Measurements from ENCODE around the gene RFFL. TPM values are rescaled to one million over a fixed set of nuclear protein-coding genes. Genes with fewer than 3 reads are reported as not detected.
"Not testable (repeated sequence)": the region's sequence is repeated elsewhere in the genome, so short reads cannot be mapped to it uniquely, and the experiment has no call there.

The RFFL gene
- total RNA-seq, 4 donors from 2014 or later = 16.7 to 43.8 (median 30.8) TPM

DNA sequence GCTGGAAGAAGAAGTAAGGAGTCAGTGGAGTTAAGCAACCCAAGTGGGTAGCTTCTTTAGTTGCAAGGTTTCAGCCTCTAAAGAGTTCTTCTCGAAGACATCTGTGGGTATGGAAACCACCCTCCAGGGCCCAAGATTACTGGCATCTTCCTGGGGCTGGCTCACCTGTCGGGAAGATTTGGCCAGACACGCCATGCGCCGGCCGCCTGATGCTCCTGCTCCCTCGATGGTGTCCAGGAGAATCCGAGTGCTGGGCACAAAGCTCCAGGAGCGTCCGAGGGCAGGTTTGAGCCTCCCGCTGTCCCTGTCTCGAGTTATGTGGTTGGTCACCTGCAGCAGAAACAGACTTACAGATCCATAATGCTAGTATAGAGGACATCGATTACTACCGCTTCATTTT, 37.5 kb upstream of the RFFL start:
- Histone ChIP-seq H3K27me3 (no peaks in the 10 kb centered on the region), H3K4me1 (no peaks in the 10 kb centered on the region), H3K4me3 (no peak overlapping the region), H3K36me3 (peaks cover 0 to 84% of the 10 kb centered on the region in 2 donors), H3K27ac (no peak overlapping the region), H3K9me3 (peaks cover 0 to under 1% (median 0%) of the 10 kb centered on the region in 3 donors)
- ATAC-seq = no peak
- TF ChIP-seq, protein P1, sequence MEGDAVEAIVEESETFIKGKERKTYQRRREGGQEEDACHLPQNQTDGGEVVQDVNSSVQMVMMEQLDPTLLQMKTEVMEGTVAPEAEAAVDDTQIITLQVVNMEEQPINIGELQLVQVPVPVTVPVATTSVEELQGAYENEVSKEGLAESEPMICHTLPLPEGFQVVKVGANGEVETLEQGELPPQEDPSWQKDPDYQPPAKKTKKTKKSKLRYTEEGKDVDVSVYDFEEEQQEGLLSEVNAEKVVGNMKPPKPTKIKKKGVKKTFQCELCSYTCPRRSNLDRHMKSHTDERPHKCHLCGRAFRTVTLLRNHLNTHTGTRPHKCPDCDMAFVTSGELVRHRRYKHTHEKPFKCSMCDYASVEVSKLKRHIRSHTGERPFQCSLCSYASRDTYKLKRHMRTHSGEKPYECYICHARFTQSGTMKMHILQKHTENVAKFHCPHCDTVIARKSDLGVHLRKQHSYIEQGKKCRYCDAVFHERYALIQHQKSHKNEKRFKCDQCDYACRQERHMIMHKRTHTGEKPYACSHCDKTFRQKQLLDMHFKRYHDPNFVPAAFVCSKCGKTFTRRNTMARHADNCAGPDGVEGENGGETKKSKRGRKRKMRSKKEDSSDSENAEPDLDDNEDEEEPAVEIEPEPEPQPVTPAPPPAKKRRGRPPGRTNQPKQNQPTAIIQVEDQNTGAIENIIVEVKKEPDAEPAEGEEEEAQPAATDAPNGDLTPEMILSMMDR (IDR thresholded peaks at IDR 0.05) = no peak
- TF ChIP-seq POLR2A (IDR thresholded peaks at IDR 0.05) (no peak), EP300 (IDR thresholded peaks at IDR 0.05) (no peak), POLR2AphosphoS5 (IDR thresholded peaks at IDR 0.05) (no peak)
- WGBS, 2 donors (ENCODE audit: low coverage in 1 of 2) = 83 to 90% methylated on average over 1 to 2 of the region's 14 CpGs

DNA sequence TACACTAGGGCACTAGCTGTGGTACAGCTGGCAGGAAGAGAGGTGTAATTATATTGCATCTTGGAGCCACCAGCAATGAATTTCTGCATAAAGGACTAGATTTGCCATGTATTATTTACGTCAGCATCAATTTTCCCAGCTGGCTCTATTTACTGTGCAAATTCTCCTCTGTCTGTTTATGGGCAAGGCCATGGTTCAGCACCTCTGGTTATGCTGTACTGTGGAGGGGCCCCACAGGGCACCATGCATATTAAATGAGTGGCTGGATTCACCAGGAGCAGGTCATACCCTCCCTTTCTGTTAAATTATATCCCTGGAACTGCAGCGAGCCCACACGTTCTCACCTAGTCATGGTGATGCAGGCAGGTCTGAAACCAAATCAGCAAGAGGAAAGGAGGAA, 36.4 kb upstream of the RFFL start:
- no peak for ATAC-seq
- TF ChIP-seq POLR2A (IDR thresholded peaks at IDR 0.05) (no peak), EP300 (IDR thresholded peaks at IDR 0.05) (no peak), POLR2AphosphoS5 (IDR thresholded peaks at IDR 0.05) (no peak)
- TF ChIP-seq, protein P1 (IDR thresholded peaks at IDR 0.05) = no peak
- H3K36me3 ChIP-seq = peaks cover 0 to 73% of the 10 kb centered on the region in 2 donors

DNA sequence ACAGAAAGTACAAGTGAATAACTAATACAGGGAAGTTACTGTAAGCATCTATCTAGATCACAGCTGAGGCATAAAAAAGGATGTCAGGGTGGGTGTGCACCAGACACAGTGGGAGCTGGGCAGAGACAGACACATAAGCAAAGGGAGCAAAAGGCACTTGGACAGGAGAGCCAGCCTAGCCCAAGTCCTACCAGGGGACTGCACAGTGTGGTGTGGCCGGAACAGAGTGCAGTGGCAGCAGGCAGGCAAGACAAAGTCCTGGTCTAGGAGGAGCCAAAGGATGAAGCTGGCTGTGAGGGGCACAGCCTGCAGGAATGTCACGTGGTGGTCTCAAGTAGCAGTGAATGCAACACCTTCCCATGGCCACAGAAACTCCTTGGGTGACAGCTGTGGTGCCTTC, 34.3 kb upstream of the RFFL start:
- WGBS, 2 donors (ENCODE audit: low coverage in 1 of 2) = 56 to 80% methylated on average over 1 to 2 of the region's 2 CpGs
- peaks cover 0 to 53% of the 10 kb centered on the region in 2 donors for H3K36me3 ChIP-seq
- no peaks in the 10 kb centered on the region for H3K27me3 ChIP-seq
- H3K27ac ChIP-seq = no peak overlapping the region
- TF ChIP-seq, protein P1 (IDR thresholded peaks at IDR 0.05) = no peak
- TF ChIP-seq POLR2A (IDR thresholded peaks at IDR 0.05) (no peak), POLR2AphosphoS5 (IDR thresholded peaks at IDR 0.05) (no peak), EP300 (IDR thresholded peaks at IDR 0.05) (no peak)
- no peaks in the 10 kb centered on the region for H3K9me3 ChIP-seq
- no peaks in the 10 kb centered on the region for H3K4me1 ChIP-seq
- H3K4me3 ChIP-seq = no peak overlapping the region
- ATAC-seq = no peak

More for the DNA sequence above, 36.4 kb upstream of the RFFL start:
- H3K27me3 ChIP-seq = no peaks in the 10 kb centered on the region
- no peak overlapping the region for H3K27ac ChIP-seq
- no peaks in the 10 kb centered on the region for H3K4me1 ChIP-seq
- no peaks in the 10 kb centered on the region for H3K9me3 ChIP-seq
- WGBS, 2 donors (ENCODE audit: low coverage in 1 of 2) = 69 to 75% methylated on average over 1 to 2 of the region's 3 CpGs
- no peak overlapping the region for H3K4me3 ChIP-seq

DNA sequence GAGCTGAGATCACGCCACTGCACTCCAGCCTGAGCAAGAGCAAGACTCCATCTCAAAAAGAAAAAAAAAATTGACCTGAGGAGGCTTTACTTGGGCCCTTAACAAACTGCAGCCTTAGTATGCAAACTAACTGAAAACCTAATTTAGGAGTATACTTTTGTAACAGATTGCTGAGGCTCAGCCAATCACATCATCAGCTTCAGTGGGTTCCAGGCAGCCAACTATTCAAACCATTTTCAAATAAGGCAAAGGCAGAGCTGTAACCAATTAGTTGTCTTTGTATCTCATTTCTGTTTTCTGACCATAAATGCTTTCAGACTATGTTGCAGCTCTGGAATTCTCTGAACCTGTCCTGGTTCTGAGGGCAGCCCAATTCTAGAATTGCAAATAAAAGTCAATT, 32.2 kb upstream of the RFFL start:
- no peaks in the 10 kb centered on the region for H3K27me3 ChIP-seq
- ATAC-seq = no peak
- no peak overlapping the region for H3K27ac ChIP-seq
- WGBS, 2 donors (ENCODE audit: low coverage in 1 of 2) = 100% methylated on average over 1 of the region's 1 CpG; no CpG with 5 or more reads in 1 of the 2 donors
- no peak overlapping the region for H3K4me3 ChIP-seq
- no peaks in the 10 kb centered on the region for H3K9me3 ChIP-seq
- H3K36me3 ChIP-seq = peaks cover 0 to 32% of the 10 kb centered on the region in 2 donors
- H3K4me1 ChIP-seq = no peaks in the 10 kb centered on the region
- no peak for TF ChIP-seq POLR2A (IDR thresholded peaks at IDR 0.05)
- TF ChIP-seq EP300 (IDR thresholded peaks at IDR 0.05) = no peak
- TF ChIP-seq POLR2AphosphoS5 (IDR thresholded peaks at IDR 0.05) = no peak
- TF ChIP-seq, protein P1 (IDR thresholded peaks at IDR 0.05) = no peak

DNA sequence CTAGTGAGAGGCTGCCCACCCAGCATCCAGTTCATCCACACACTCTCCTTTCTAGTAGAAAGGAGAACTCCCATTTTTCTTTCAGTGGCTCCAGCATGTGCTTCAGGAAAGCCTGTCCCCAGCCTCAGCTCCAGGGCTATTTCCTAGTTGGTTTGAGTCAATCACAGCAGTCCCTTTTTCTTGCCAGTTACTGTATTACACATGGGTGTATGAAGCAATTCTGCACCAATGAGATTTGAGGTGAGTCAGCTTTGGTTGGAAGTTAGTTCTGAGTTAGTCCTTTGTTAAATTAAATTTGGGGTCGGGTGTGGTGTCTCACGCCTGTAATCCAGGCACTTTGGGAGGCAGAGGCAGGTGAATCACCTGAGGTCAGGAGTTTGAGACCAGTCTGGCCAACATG, 31.4 kb upstream of the RFFL start:
- WGBS, 2 donors (ENCODE audit: low coverage in 1 of 2) = no CpG with 5 or more reads among the region's 2 CpGs

DNA sequence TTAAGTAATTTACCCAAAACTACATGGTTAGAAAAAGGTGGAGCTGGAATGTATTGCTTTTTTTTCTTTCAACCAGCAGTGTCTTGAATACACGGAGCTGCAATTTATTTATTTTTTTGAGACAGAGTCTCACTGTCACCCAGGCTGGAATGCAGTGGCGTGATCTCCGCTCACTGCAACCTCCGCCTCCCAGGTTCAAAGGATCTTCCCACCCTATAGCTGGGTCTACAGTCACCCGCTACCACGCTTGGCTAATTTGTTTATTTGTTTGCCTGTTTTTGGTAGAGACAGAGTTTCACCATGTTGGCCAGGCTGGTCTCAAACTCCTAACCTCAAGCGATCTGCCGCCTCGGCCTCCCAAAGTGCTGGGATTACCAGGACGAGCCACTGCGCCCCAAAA, 27.2 kb upstream of the RFFL start:
- not testable (repeated sequence) for H3K36me3 ChIP-seq, H3K9me3 ChIP-seq, H3K27me3 ChIP-seq, H3K27ac ChIP-seq, ATAC-seq, H3K4me3 ChIP-seq
- H3K4me1 ChIP-seq = peaks cover 0 to 25% (median 5%) of the 10 kb centered on the region in 3 donors
- WGBS, 2 donors (ENCODE audit: low coverage in 1 of 2) = 74 to 93% methylated on average over 6 to 11 of the region's 11 CpGs

More for the DNA sequence above, 31.4 kb upstream of the RFFL start:
- Histone ChIP-seq H3K27ac (no peak overlapping the region), H3K4me1 (peaks cover 0 to under 1% (median 0%) of the 10 kb centered on the region in 3 donors), H3K4me3 (no peak overlapping the region), H3K9me3 (no peaks in the 10 kb centered on the region), H3K36me3 (peaks cover 0 to 24% of the 10 kb centered on the region in 2 donors), H3K27me3 (no peaks in the 10 kb centered on the region)
- TF ChIP-seq EP300 (IDR thresholded peaks at IDR 0.05) = no peak
- TF ChIP-seq POLR2AphosphoS5 (IDR thresholded peaks at IDR 0.05) = no peak
- TF ChIP-seq, protein P1 (IDR thresholded peaks at IDR 0.05) = no peak
- TF ChIP-seq POLR2A (IDR thresholded peaks at IDR 0.05) = no peak
- ATAC-seq = peak; percentile 53
